CD14-positive monocyte (primary cell): ENCODE measurements around the gene CT47C1. TPM values are rescaled to one million over a fixed set of nuclear protein-coding genes. Genes with fewer than 3 reads are reported as not detected.

Experiments
- DNase-seq, 3 donors: peaks; one replicate each; pipeline ENCODE4 v3.0.0-alpha.2; 2011 to 2022
- H2AFZ ChIP-seq: 2 replicates; pipeline ENCODE4 v1.6.0; 2012; ENCODE audit warnings: mild to moderate bottlenecking, low read depth, low read length, inconsistent platforms; ENCODE audit not compliant: insufficient read depth, poor library complexity, severe bottlenecking
- H3K27ac ChIP-seq, 2 donors: 1 replicate in 1 of 2; 2 replicates in 1 of 2; pipeline ENCODE4 v1.5.1; 2012 to 2013; ENCODE audit warnings: low read length in 2 of 2, control low read depth in 1 of 2, inconsistent platforms in 1 of 2, low read depth in 1 of 2, mild to moderate bottlenecking in 1 of 2
- H3K27me3 ChIP-seq, 2 donors: one replicate each; pipeline versions ENCODE4 v1.6.0 to v1.6.1; 2011 to 2013; ENCODE audit warnings: low read length in 2 of 2; ENCODE audit not compliant: control insufficient read depth in 2 of 2, insufficient read depth in 2 of 2
- H3K36me3 ChIP-seq, 2 donors: replicated peaks in 1 of 2; 1 replicate in 1 of 2; 2 replicates in 1 of 2; pipeline versions ENCODE4 v1.5.1 to v1.6.1; 2012 to 2013; ENCODE audit warnings: low read length in 2 of 2, control low read depth in 1 of 2, inconsistent platforms in 1 of 2, mild to moderate bottlenecking in 1 of 2; ENCODE audit not compliant: insufficient read depth in 2 of 2, control insufficient read depth in 1 of 2
- H3K4me1 ChIP-seq, 2 donors: 1 replicate in 1 of 2; 2 replicates in 1 of 2; pipeline versions ENCODE4 v1.5.1 to v1.6.1; 2012 to 2013; ENCODE audit warnings: low read length in 2 of 2, control low read depth in 1 of 2, inconsistent platforms in 1 of 2, mild to moderate bottlenecking in 1 of 2, moderate library complexity in 1 of 2; ENCODE audit not compliant: insufficient read depth in 2 of 2, control insufficient read depth in 1 of 2
- H3K4me2 ChIP-seq: replicated peaks from 2 replicates; pipeline ENCODE3; 2012; ENCODE audit warnings: low read length, moderate library complexity, mild to moderate bottlenecking; ENCODE audit not compliant: poor library complexity, severe bottlenecking; ENCODE audit errors: extremely low read depth
- H3K4me3 ChIP-seq, 3 experiments: fragments of 200-600 bp in 1 of 3; sonication (generic) in 1 of 3; replicated peaks in 1 of 3; 1 replicate in 2 of 3; 2 replicates in 1 of 3; pipeline ENCODE4 v1.5.1; 2011 to 2013; ENCODE audit warnings: low read length in 3 of 3, mild to moderate bottlenecking in 3 of 3, control low read depth in 2 of 3, low read depth in 2 of 3, inconsistent platforms in 1 of 3, moderate library complexity in 1 of 3
- H3K79me2 ChIP-seq: 2 replicates; pipeline ENCODE4 v1.6.0; 2012; ENCODE audit warnings: mild to moderate bottlenecking, control low read depth, inconsistent platforms, low read length, moderate library complexity; ENCODE audit not compliant: insufficient read depth
- H3K9ac ChIP-seq: 2 replicates; pipeline ENCODE4 v1.6.0; 2017; ENCODE audit warnings: low read length, mild to moderate bottlenecking; ENCODE audit not compliant: insufficient read depth, poor library complexity, severe bottlenecking
- H3K9me3 ChIP-seq, 2 donors: replicated peaks in 1 of 2; 1 replicate in 1 of 2; 2 replicates in 1 of 2; pipeline versions ENCODE4 v1.5.1 to v1.6.1; 2012 to 2013; ENCODE audit warnings: low read length in 2 of 2, control low read depth in 1 of 2; ENCODE audit not compliant: control insufficient read depth in 1 of 2, insufficient read depth in 1 of 2
- H4K20me1 ChIP-seq: 2 replicates; pipeline ENCODE4 v1.6.0; 2012; ENCODE audit warnings: mild to moderate bottlenecking, low read length, control low read depth, moderate library complexity; ENCODE audit not compliant: insufficient read depth
- H3K27ac Mint-ChIP-seq, 7 donors: one replicate each; pipeline ENCODE4 v1.8.0; 2020; ENCODE audit warnings: mild to moderate bottlenecking in 7 of 7, mixed read lengths in 7 of 7, moderate library complexity in 6 of 7, inconsistent platforms in 2 of 7
- H3K27me3 Mint-ChIP-seq, 3 donors: one replicate each; pipeline ENCODE4 v1.8.0; 2021 to 2022; ENCODE audit warnings: low read depth in 3 of 3, mild to moderate bottlenecking in 3 of 3, mixed read lengths in 3 of 3, moderate library complexity in 3 of 3, inconsistent platforms in 1 of 3
- H3K36me3 Mint-ChIP-seq, 2 donors: one replicate each; pipeline ENCODE4 v1.8.0; 2020; ENCODE audit warnings: mixed read lengths in 2 of 2, inconsistent platforms in 1 of 2, mild to moderate bottlenecking in 1 of 2
- H3K4me1 Mint-ChIP-seq: one replicate; pipeline ENCODE4 v1.8.0; 2020; ENCODE audit warnings: mild to moderate bottlenecking, mixed read lengths
- H3K4me3 Mint-ChIP-seq, 2 donors: one replicate each; pipeline ENCODE4 v1.8.0; 2020; ENCODE audit warnings: mild to moderate bottlenecking in 2 of 2, mixed read lengths in 2 of 2, moderate library complexity in 1 of 2
- H3K9me3 Mint-ChIP-seq, 7 donors: one replicate each; pipeline ENCODE4 v1.8.0; 2020 to 2022; ENCODE audit warnings: mixed read lengths in 7 of 7, mild to moderate bottlenecking in 6 of 7, moderate library complexity in 6 of 7, inconsistent platforms in 2 of 7
- CTCF ChIP-seq: fragments of 200-600 bp; IDR thresholded peaks from one replicate; pipeline ENCODE4 v1.8.0; 2022; ENCODE audit warnings: antibody characterized with exemption, mild to moderate bottlenecking
- WGBS: methylation state at CpG from one replicate; pipeline ENCODE4 v1.1.5; 2013; ENCODE audit warnings: missing lambda C conversion rate; ENCODE audit not compliant: insufficient coverage; 5-methylcytosine and 5-hydroxymethylcytosine counted together
- intact Hi-C, 2 donors: fragments of 100-400 bp; cut with micrococcal nuclease; formaldehyde crosslinking; loops; one replicate each; pipeline versions ENCODE4 v1.15.0 to v1.15.1; 2023
- polyA plus RNA-seq, 3 donors: library from polyadenylated mRNA; depleted of rRNA in 1 of 3; unstranded in 2 of 3; stranded (reverse) in 1 of 3; fragments of 300-500 nt in 2 of 3; fragments of >200 nt in 1 of 3; fragmentation: Illumina TruSeq in 2 of 3; gene quantifications; 1 replicate in 2 of 3; 2 replicates in 1 of 3; pipeline ENCODE4 v1.2.3, GENCODE V29; 2012 to 2021

Gene CT47C1
- polyA plus RNA-seq, 3 donors: not detected

- no peak overlapping the region for H3K27ac ChIP-seq
- no peak overlapping the region for H2AFZ ChIP-seq
- no peaks in the 10 kb centered on the region for H3K4me1 ChIP-seq
- Mint-ChIP-seq H3K9me3 (peaks cover 0 to 3% (median 0%) of the 10 kb centered on the region in 7 donors), H3K27ac (no peak overlapping the region), H3K4me1 (no peaks in the 10 kb centered on the region), H3K4me3 (no peak overlapping the region), H3K27me3 (peaks cover 0 to 23% (median 6%) of the 10 kb centered on the region in 3 donors), H3K36me3 (no peaks in the 10 kb centered on the region)
- H3K36me3 ChIP-seq: no peaks in the 10 kb centered on the region
- intact Hi-C loops: no loop called here
- no peaks in the 10 kb centered on the region for H4K20me1 ChIP-seq
- TF ChIP-seq CTCF: peak; percentile 78
- H3K9me3 ChIP-seq: no peaks in the 10 kb centered on the region
- no peaks in the 10 kb centered on the region for H3K79me2 ChIP-seq
- no peak overlapping the region for H3K4me3 ChIP-seq
- no peak overlapping the region for H3K4me2 ChIP-seq
- H3K9ac ChIP-seq: no peak overlapping the region
- peak; percentile 3 to 36 (median 27) for DNase-seq
- no CpG with 5 or more reads among the region's 6 CpGs for WGBS
- H3K27me3 ChIP-seq: peaks cover 0 to 2% of the 10 kb centered on the region in 2 donors
These were observed 46.1 kb downstream of the CT47C1 start for GRCh38 chrX:119118780-119119395.

- Histone ChIP-seq H3K27ac (no peak overlapping the region), H3K36me3 (no peaks in the 10 kb centered on the region), H3K4me1 (no peaks in the 10 kb centered on the region), H4K20me1 (no peaks in the 10 kb centered on the region), H3K79me2 (no peaks in the 10 kb centered on the region), H3K9me3 (no peaks in the 10 kb centered on the region), H3K4me3 (no peak overlapping the region), H3K27me3 (peaks cover 0 to 2% of the 10 kb centered on the region in 2 donors), H3K9ac (no peak overlapping the region), H2AFZ (no peak overlapping the region), H3K4me2 (no peak overlapping the region)
- Mint-ChIP-seq H3K27me3 (peaks cover 0 to 23% (median 4%) of the 10 kb centered on the region in 3 donors), H3K9me3 (peaks cover 0 to 3% (median 0%) of the 10 kb centered on the region in 7 donors), H3K36me3 (no peaks in the 10 kb centered on the region), H3K4me1 (no peaks in the 10 kb centered on the region), H3K4me3 (no peak overlapping the region), H3K27ac (no peak overlapping the region)
- no CpG with 5 or more reads among the region's 1 CpG for WGBS
- intact Hi-C loops: no loop called here
- DNase-seq: no peak
- TF ChIP-seq CTCF: no peak
These were observed 48.5 kb downstream of the CT47C1 start for GRCh38 chrX:119121341-119121740.

Other genes with a start within 250 kb of the CT47C1 start
- gene ZCCHC12, start 249.2 kb upstream of the CT47C1 start, polyA plus RNA-seq: under 1 TPM in 1 of 3 donors, not detected in 2; 0.04 TPM
- gene LONRF3, start 98.4 kb upstream of the CT47C1 start, polyA plus RNA-seq: 1 to 10 TPM; 1.2 to 4.9 (median 1.6) TPM
- not detected for gene KIAA1210, start 54.8 kb downstream of the CT47C1 start, polyA plus RNA-seq
- 10 to 100 TPM; 13.8 to 43.6 (median 39.4) TPM for gene PGRMC1, start 163.3 kb downstream of the CT47C1 start, polyA plus RNA-seq